IPS-18c (cell line): ENCODE results near the gene FREM3.

Experiments used
- H3K4me3 ChIP-seq: 2 replicates; pipeline ENCODE4 v1.7.0; 2013; ENCODE audit warnings: low read depth, mild to moderate bottlenecking, low read length, moderate library complexity; ENCODE audit not compliant: insufficient read depth
- H3K9me3 ChIP-seq: one replicate; pipeline ENCODE4 v1.6.1; 2013; ENCODE audit warnings: mild to moderate bottlenecking, low read length, moderate library complexity; ENCODE audit not compliant: control insufficient read depth, insufficient read depth

FREM3 gene

GRCh38 chr4:143617994-143618679 lies 82.3 kb downstream of the FREM3 start:
- Histone ChIP-seq H3K4me3 (no peak overlapping the region), H3K9me3 (peaks cover 2% of the 10 kb centered on the region)

GRCh38 chr4:143616771-143617170 lies 83.7 kb downstream of the FREM3 start:
- Histone ChIP-seq H3K4me3 (no peak overlapping the region), H3K9me3 (peaks cover 2% of the 10 kb centered on the region)

- H3K4me3 ChIP-seq: no peak overlapping the region
- no peaks in the 10 kb centered on the region for H3K9me3 ChIP-seq
Measured at GRCh38 chr4:143609492-143609891, 91.0 kb downstream of the FREM3 start.

GRCh38 chr4:143606480-143606879 lies 94.0 kb downstream of the FREM3 start:
- Histone ChIP-seq H3K4me3 (no peak overlapping the region), H3K9me3 (no peaks in the 10 kb centered on the region)

GRCh38 chr4:143599827-143600226 lies 100.6 kb downstream of the FREM3 start:
- H3K9me3 ChIP-seq: no peaks in the 10 kb centered on the region
- H3K4me3 ChIP-seq: no peak overlapping the region

- Histone ChIP-seq H3K9me3 (peaks cover 4% of the 10 kb centered on the region), H3K4me3 (no peak overlapping the region)
Measured at GRCh38 chr4:143598816-143599215, 101.7 kb downstream of the FREM3 start.

- peaks cover 7% of the 10 kb centered on the region for H3K9me3 ChIP-seq
Measured at GRCh38 chr4:143597276-143597675, 103.2 kb downstream of the FREM3 start.

GRCh38 chr4:143587703-143588102 lies 112.8 kb downstream of the FREM3 start:
- no peak overlapping the region for H3K4me3 ChIP-seq
- H3K9me3 ChIP-seq: no peaks in the 10 kb centered on the region

More at GRCh38 chr4:143597276-143597675, 103.2 kb downstream of the FREM3 start:
- H3K4me3 ChIP-seq: no peak overlapping the region

GRCh38 chr4:143586080-143586479 lies 114.4 kb downstream of the FREM3 start:
- Histone ChIP-seq H3K4me3 (no peak overlapping the region), H3K9me3 (no peaks in the 10 kb centered on the region)

GRCh38 chr4:143585548-143585947 lies 114.9 kb downstream of the FREM3 start:
- no peaks in the 10 kb centered on the region for H3K9me3 ChIP-seq
- H3K4me3 ChIP-seq: no peak overlapping the region

- Histone ChIP-seq H3K9me3 (no peaks in the 10 kb centered on the region), H3K4me3 (no peak overlapping the region)
Measured at GRCh38 chr4:143581331-143581946, 119.0 kb downstream of the FREM3 start.

GRCh38 chr4:143575331-143575730 lies 125.1 kb downstream of the FREM3 start:
- Histone ChIP-seq H3K4me3 (no peak overlapping the region), H3K9me3 (no peaks in the 10 kb centered on the region)

- Histone ChIP-seq H3K9me3 (peaks cover 4% of the 10 kb centered on the region), H3K4me3 (no peak overlapping the region)
Measured at GRCh38 chr4:143564472-143564871, 136.0 kb downstream of the FREM3 start.

- H3K4me3 ChIP-seq: peak overlapping the region; percentile 40
Measured at GRCh38 chr4:143559757-143560147, 140.7 kb downstream of the FREM3 start.

GRCh38 chr4:143558823-143559756 lies 141.4 kb downstream of the FREM3 start:
- H3K9me3 ChIP-seq: no peaks in the 10 kb centered on the region
- H3K4me3 ChIP-seq: peak overlapping the region; percentile 40

More at GRCh38 chr4:143559757-143560147, 140.7 kb downstream of the FREM3 start:
- no peaks in the 10 kb centered on the region for H3K9me3 ChIP-seq

GRCh38 chr4:143558286-143558685 lies 142.2 kb downstream of the FREM3 start:
- H3K4me3 ChIP-seq: no peak overlapping the region
- no peaks in the 10 kb centered on the region for H3K9me3 ChIP-seq

GRCh38 chr4:143555676-143556075 lies 144.8 kb downstream of the FREM3 start:
- no peak overlapping the region for H3K4me3 ChIP-seq
- no peaks in the 10 kb centered on the region for H3K9me3 ChIP-seq
